Measurements from ENCODE around the gene KCTD7.
"Not testable (repeated sequence)": the region's sequence is repeated elsewhere in the genome, so short reads cannot be mapped to it uniquely, and the experiment has no call there.

The KCTD7 gene

DNA sequence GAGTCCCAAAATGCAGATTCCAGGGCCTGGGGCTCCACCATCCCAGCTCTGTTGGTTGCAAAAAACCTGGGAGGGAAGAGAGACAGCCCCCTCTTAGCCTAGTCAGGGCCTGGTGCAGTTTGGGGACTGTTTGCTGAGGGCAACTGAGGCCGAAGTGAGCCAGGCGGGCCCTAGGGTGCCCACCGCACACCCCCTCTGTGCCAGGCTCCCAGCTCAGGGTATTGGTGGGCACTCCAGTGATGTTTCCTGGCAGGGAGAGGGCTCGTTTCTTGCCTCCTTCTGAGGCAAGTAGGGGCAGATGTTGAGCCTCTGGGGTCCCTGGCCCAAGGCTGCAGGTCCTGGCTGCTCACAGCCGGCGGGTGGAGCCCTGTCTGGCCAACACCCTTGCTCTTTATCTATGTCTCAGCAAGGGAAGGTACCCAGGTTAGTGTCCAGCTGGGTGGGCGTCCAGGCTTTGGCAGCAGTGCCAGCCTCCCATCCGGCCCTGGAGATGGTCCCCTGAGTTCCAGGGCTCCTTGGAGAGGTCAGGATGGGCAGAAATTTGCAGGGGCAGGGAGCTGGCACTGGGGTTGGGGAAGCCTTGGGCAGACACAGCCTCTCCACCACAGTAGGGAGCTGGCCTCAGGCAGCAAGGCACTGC, 37.8 kb downstream of the KCTD7 start:
- no peak for TF ChIP-seq CTCF (IDR thresholded peaks at IDR 0.05; ENCODE audit: low read length, missing control alignments)
- H3K4me3 ChIP-seq (replicated peaks; ENCODE audit: low read depth, low read length): no peak overlapping the region
- DNase-seq (ENCODE audit: low read depth): no peak

GRCh38 chr7:66667023-66667728, 38.5 kb downstream of the KCTD7 start:
- no peak for TF ChIP-seq CTCF (IDR thresholded peaks at IDR 0.05; ENCODE audit: low read length, missing control alignments)
- H3K4me3 ChIP-seq (replicated peaks; ENCODE audit: low read depth, low read length): no peak overlapping the region
- DNase-seq (ENCODE audit: low read depth): no peak

DNA sequence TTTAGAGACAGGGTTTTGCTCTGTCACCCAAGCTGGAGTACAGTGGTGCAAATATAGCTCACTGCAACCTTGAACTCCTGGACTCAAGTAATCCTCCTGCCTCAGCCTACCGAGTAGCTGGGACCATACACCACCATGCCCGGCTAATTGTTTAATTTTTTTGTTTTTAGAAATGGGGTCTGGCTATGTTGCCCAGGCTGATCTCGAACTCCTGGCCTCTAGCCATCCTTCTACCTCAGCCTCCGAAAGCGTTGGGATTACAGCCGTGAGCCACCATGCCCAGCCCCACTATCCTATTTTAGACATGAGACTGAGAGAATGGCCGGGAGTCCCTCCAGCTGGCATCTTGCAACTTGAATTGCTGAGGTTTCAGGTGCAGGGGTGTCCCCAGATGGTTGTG, 39.4 kb downstream of the KCTD7 start:
- DNase-seq (ENCODE audit: low read depth): no peak
- no peak overlapping the region for H3K4me3 ChIP-seq (replicated peaks; ENCODE audit: low read depth, low read length)
- TF ChIP-seq CTCF (IDR thresholded peaks at IDR 0.05; ENCODE audit: low read length, missing control alignments): no peak

DNA sequence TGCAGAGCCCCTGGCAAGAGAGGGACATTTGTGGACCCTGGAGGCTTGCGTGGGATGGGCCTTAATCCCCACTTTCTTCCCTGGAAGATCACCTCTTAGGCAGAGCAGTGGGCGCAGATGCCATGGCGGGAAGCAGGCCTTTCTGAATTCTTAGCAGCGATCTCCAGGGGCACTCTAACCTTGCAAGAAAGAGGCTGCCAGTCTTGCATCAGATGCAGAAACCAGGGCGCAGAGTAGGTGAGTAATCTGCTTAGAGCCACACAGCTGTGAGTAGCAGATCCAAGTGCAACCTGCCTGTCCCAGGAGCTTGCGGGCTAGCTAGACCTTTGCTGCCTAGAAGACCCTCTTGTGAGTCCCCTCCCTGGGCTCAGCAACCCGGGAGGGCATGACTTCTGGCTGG, 40.0 kb downstream of the KCTD7 start:
- DNase-seq (ENCODE audit: low read depth): no peak
- TF ChIP-seq CTCF (IDR thresholded peaks at IDR 0.05; ENCODE audit: low read length, missing control alignments): no peak
- H3K4me3 ChIP-seq (replicated peaks; ENCODE audit: low read depth, low read length): no peak overlapping the region

DNA sequence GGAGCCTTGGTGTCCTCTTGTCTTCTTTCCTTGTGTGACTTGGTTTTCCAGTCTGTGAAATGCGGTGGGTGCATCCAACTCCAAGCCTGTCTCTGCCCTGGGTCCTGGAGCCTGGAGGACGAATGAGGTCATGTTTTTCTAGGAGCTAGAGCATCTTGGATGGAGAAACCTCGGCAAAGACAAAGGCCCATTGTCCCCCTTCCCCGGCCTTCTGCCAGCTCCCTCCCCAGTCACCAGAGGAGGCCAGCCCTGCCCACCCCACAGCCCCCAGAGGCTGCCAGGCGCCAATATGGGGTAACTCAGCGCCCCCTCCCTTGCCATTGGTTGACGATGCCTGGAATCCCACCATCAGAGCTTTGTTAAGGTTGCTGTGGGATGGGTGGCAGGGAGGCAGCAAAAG, 40.4 kb downstream of the KCTD7 start:
- no peak overlapping the region for H3K4me3 ChIP-seq (replicated peaks; ENCODE audit: low read depth, low read length)
- DNase-seq (ENCODE audit: low read depth): no peak
- no peak for TF ChIP-seq CTCF (IDR thresholded peaks at IDR 0.05; ENCODE audit: low read length, missing control alignments)

- no peak for DNase-seq (ENCODE audit: low read depth)
- no peak overlapping the region for H3K4me3 ChIP-seq (replicated peaks; ENCODE audit: low read depth, low read length)
- TF ChIP-seq CTCF (IDR thresholded peaks at IDR 0.05; ENCODE audit: low read length, missing control alignments): no peak
These were observed 40.8 kb downstream of the KCTD7 start for GRCh38 chr7:66669496-66669895.

- no peak for TF ChIP-seq CTCF (IDR thresholded peaks at IDR 0.05; ENCODE audit: low read length, missing control alignments)
- DNase-seq (ENCODE audit: low read depth): no peak
- no peak overlapping the region for H3K4me3 ChIP-seq (replicated peaks; ENCODE audit: low read depth, low read length)
These were observed 42.4 kb downstream of the KCTD7 start for GRCh38 chr7:66671034-66671433.

- not testable (repeated sequence) for H3K4me3 ChIP-seq (replicated peaks; ENCODE audit: low read depth, low read length); DNase-seq (ENCODE audit: low read depth)
These were observed 42.8 kb downstream of the KCTD7 start for GRCh38 chr7:66671486-66671885.

- not testable (repeated sequence) for H3K4me3 ChIP-seq (replicated peaks; ENCODE audit: low read depth, low read length); DNase-seq (ENCODE audit: low read depth)
These were observed 43.9 kb downstream of the KCTD7 start for GRCh38 chr7:66672432-66673123.

All from fibroblast of pulmonary artery (primary cell).